NCI-H2227 (cell line): ENCODE results near the gene WNT6.

Experiments used
- DNase-seq: peaks from one replicate; lab custom pipeline; 2025; ENCODE audit not compliant: unreplicated experiment; lab: John Stamatoyannopoulos, UW

The WNT6 gene

DNA sequence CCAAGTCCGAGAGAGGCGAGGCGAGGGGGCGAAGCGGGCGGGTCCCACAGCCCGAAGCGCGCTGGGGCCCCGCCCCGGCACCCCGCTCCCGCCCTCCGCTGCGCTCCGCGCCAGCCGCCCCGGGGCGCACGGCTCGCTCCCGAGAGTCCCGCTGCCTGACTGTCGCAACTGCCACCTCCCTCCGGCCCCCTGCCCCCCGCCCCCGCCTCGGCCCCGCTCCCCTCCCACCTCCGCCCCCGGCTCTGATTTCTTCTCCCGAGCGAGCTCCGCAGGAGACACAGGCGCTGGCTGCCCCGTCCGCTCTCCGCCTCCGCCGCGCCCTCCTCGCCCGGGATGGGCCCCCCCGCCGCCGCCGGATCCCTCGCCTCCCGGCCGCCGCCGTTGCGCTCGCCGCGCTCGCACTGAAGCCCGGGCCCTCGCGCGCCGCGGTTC, at the start of gene WNT6:
Gene WNT6 (plus strand): TSS at position 250 of the 432 bp plus-strand sequence. CDS start 233 bp downstream, outside the sequence.
- DNase-seq, result peak; percentile 35

DNA sequence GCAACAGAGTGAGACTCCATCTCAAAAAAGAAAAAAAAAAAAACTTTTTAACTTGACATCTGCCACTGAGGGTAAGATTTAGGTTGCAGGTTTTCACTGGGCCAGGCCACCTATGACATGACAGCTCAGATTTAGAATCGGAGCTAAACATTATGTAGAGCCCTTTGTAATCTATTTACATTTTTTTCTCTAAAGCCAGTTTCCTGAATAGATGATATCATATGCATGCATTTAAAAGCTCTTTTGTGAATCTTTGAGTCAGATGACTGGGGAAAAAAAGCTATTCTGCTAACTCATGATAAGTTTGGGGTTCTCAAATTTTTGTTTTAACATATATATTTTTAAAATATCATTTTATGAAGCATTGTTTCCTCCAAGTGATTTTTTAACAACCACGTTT, 49.3 kb upstream of the WNT6 start:
- no peak for DNase-seq

DNA sequence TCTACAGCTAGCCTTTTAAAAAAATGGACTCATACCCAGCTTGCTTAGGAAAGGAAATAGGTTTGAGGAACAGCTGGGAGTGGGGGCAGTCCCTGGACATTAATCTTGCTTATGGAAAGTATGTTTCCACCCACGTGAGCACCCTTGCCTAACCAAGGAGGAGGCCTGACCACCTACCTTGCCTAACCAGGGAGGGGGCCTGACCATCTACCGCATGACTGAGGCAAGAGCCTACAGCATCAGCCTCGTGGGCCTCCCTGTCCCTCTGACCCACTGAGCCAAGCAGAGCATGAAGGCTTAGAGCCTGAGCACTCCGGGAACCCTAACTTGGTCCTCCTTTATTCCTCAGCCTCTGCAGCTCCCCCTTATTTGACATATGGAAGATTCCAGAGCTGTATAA, 48.2 kb upstream of the WNT6 start:
- DNase-seq, result no peak

DNA sequence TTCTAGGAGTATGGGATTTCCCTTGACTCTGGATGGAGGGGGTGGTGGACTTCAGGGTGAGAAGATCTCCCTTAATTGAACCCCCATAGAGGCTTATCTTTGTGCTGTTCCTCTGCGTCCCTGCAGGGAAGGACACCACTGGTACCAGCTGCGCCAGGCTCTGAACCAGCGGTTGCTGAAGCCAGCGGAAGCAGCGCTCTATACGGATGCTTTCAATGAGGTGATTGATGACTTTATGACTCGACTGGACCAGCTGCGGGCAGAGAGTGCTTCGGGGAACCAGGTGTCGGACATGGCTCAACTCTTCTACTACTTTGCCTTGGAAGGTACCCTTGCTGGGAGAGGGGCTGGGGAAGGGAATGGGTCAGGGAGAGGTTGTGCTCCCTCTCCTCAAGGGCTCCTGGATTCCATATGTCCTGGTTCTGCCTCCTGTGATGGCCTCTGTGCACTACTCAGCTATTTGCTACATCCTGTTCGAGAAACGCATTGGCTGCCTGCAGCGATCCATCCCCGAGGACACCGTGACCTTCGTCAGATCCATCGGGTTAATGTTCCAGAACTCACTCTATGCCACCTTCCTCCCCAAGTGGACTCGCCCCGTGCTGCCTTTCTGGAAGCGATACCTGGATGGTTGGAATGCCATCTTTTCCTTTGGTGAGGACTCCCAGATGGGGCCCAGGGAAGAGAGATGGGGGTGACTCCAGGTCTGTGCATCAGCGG, 47.3 kb upstream of the WNT6 start:
- no peak for DNase-seq

DNA sequence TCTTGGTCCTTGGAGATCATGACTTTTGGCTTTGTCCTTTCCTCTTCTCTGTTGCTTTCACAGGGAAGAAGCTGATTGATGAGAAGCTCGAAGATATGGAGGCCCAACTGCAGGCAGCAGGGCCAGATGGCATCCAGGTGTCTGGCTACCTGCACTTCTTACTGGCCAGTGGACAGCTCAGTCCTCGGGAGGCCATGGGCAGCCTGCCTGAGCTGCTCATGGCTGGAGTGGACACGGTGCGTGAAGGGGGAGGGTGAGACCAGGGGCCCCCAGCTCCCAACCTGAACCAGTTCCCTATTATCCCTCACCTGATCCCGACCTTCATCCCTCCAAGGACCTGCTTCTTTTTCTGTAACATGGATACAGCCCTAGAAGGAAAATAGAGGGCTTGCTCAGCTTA, 46.7 kb upstream of the WNT6 start:
- DNase-seq, result no peak

DNA sequence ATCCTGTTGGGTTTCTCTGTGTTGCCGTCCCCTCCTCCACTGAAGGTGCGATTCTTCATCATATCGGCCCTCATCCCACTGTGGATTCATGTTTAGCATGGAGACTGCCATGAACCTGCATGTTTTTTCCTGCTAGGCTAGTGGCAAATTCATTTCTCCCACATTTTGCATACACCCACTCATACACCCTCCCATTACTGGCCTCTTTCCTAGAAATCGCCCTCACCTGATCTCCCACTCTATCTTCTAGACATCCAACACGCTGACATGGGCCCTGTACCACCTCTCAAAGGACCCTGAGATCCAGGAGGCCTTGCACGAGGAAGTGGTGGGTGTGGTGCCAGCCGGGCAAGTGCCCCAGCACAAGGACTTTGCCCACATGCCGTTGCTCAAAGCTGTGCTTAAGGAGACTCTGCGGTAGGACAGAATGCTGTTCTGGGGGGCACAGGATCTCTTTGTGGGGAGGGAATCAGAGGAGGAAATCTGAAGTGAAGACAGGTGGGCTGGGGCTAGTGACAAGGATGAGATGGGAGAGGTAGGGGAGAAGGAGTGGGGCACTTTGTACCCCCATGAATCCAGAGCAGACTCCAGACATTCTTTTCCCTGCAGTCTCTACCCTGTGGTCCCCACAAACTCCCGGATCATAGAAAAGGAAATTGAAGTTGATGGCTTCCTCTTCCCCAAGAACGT, 45.7 kb upstream of the WNT6 start:
- DNase-seq, result no peak

DNA sequence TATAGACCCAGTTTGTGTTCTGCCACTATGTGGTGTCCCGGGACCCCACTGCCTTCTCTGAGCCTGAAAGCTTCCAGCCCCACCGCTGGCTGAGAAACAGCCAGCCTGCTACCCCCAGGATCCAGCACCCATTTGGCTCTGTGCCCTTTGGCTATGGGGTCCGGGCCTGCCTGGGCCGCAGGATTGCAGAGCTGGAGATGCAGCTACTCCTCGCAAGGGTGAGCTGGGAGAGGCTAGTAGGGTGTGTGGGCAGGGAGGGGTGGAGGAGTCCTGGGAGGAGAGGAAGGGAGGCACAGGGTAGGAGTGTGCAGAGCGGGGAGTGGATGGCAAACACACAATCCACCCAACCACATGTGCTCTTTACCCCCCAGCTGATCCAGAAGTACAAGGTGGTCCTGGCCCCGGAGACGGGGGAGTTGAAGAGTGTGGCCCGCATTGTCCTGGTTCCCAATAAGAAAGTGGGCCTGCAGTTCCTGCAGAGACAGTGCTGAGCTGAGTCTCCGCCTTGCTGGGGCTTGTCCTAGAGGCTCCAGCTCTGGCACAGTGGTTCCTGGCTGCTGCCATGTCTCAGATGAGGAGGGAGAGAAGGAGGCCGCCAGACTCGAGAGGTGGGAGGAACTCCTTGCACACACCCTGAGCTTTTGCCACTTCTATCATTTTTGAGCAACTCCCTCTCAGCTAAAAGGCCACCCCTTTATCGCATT, 44.9 kb upstream of the WNT6 start:
- no peak for DNase-seq

DNA sequence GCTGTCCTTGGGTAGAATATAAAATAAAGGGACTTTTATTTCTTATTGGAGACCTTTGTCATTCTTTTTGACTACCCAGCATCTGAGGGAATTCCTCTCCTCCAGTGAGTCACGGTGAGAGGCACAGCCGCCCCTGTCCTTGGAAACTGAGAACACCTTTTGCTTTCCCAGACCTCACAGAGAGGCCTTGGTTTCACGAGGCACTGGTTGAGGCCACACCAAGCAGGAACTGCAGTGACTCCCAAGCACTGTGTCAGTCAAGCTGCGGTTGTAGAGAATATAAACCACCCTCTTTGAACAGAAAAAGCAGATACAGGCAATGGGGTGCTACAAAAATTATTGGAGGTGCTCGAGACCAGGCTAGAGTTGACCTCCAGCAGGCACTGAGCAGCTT, 44.4 kb upstream of the WNT6 start:
- DNase-seq, result no peak

DNA sequence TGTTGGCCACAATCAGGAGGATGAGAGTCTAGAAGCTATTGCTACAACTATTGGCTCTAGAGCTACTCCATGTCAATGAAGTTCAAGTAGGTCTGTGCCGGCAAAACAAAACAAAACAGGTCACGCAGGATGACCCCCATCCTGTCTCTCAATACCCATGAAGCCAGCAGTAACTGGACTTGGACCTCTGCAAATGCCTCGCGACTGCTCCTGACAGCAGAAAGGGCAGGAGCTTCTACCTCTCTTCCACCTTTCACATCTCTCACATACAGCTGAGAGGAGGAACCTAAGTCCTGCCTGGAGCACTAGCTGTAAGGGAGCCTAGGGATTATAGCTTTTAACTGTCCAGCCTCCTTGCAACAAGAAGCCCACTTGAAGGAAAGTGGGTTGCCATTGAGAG, 44.0 kb upstream of the WNT6 start:
- DNase-seq, result no peak

DNA sequence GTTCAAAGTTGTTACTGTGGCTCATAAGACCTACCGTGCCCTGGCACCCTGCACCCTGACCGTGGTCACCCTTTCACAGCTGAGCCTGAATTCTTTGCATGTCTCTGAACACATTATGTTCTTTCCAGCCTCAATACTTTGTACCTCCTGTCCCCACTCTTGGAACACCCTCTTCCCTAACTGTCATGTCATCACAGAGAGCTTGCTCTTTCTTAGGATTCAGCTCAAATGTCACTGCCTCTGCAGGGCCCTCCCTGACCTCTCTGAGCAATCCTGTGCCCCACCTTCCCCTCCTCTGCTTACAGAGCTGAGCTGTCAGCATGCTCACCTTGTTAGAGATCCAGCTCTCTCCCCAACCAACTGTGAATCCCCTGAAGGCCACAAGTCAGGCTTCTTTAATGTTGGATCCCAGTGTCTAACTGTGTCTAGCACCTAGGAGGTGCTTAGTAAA, 43.0 kb upstream of the WNT6 start:
- DNase-seq, result no peak

DNA sequence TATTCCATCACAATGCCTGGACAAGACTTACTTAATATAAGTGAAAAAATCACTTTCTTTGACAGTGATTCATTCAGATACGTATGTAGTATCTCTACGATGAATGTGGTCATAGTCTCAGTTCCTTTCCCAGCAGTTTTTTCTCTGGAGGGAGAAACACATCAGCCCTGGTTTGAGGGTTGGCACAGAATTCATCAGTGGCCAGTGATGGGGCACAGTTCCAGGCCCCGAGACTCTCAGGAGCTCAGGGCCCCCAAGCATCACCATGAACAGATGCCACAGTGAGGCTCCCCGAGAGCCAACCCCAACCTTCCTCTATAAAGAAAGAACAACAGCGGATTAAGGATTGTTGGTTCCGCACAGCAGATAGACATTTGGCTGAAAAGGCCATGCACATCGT, 40.5 kb upstream of the WNT6 start:
- DNase-seq, result no peak

DNA sequence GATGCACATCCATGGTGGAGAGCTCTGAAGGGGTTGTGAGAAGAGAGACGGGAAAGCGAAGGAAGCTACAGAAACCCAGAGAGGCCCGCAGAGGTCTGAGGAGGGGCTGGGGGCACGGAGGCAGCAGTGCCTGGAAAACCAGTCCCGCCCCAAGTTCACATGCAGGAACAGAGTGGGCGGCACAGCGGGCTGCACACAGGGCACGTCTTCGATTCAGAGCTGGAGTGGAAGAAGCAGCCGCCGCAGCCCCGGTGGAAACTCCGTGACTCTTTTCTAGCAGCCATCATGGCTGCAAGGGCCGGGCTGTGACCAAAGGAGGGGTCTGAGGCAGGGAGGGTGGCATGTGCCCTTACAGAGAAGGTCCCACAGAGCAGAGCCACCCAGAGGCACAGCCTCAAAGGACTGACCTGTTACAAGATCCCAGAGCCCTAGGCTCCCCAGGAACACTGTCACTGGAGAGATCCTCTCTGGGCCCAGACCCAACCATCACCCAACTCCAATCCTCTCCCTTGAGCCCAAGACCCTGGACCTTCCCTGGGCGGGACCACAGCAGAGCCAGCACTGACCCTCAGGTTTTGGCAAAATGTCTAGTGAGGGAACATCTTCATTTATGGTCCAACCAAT, 38.7 kb upstream of the WNT6 start:
- DNase-seq, result no peak

DNA sequence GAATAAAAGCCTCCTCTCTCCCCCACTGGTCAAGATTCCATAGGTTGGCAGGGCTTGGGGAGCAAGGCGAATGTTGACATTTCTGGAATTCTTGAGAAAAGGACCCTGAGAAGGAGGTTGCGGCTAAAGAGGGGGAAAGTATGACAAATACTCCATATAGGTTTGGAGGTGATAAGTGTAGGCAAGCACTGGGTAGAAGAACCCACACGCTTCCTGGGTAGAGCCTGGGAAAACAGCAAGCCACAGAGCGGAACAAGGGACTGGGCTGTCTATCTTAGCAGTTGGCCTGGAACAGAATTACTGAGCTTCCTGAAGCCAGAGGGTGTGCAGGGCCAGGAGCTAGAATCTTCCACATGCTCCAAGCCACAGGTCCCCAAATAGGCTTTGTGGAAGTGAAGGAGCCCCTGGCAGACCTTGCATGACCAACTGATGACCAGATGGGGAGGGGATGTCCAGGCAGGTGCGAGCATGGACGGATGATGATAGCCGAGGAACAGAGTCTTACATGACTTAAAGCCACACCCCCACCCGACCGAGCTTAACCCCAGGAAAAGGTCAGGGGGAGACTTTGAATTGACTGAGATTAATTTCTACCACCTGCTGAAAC, 37.9 kb upstream of the WNT6 start:
- DNase-seq, result no peak

DNA sequence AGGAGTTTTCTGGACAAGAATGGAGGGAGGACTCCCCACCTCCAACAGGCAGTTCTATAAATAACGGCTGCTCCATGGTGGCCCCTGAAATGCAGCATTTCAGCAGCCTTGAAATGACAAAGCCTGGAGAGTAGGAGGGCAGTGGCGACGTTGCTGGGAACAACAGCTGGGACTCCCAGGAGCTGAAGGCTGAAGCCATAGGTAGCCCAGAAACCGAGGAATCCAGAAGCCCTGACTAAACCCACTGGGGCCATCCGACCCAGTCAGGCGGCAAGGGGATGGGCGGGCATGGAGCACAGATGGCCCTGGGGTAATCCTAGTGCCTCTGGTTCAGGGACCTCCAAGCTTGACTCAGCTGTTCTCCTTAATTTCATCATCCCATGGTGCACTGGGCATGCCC, 37.0 kb upstream of the WNT6 start:
- no peak for DNase-seq

DNA sequence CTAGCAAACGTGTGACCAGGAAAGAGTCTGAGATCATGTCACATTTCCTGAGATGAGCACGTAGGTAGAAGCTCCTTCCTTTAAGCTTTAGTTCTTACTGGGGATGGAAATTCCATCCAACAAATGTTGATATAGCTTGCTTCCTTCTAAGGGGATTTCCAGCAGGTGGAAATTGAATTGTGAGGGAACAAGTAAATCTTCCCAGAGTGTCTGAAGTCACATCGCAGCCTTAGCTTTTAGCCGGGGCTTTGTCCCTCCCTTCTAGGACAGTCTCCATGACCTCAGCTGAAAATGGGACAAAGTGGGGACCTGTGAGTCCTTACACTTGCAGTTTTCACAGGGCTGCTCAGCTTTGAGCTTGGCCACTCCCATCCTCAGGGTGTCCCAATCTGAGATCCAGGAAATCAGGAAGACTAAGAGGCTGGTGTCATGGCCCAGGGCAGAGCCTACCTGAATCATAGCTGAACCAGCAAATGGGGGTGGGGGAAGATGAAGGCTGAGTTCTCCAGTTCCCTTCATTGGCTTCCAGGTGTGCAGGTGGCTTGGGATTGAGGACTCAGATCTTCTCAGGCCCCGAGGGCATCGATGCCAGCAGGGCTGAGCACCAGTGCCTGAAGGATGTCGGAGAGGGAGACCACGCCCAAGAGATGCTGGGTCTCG, 36.3 kb upstream of the WNT6 start:
- no peak for DNase-seq

DNA sequence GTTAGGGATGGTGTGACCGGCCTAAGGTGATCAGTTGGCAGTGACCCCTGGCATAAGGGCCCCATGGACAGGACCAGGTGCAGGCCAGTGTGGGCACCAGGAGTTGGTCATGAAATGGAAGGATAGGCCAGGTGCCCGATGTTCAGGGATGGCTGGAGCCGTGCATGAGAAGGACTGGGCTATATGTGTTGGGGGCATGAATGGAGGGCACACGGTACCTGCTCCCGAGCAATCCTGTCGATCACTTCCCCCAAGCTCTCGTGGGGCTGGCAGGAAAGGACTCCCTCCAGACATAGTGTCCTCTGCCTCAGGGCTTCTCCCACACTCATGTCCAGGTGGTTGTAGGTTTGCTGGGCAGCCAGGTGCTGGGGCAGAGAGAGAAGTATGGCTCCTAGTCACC, 35.6 kb upstream of the WNT6 start:
- DNase-seq, result no peak

DNA sequence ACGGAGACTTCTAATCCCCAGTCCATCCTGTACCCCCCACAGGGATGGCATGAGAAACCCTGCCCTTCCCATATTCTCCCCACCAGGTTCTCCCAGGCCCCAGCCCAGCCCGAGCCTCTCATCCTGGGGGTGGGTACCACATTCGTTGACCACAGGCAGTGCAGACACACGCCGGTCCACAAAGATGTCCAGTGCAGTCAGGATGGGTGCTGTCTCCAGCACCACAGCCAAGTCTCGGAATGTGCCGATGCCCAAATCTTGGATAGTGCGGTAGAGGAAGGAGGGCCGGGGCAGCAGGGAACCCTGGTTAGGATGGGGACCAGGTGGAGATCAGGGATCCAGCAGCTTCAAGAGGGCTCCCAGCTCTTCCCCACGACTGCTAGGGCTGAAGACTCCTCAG, 32.8 kb upstream of the WNT6 start:
- DNase-seq, result no peak

DNA sequence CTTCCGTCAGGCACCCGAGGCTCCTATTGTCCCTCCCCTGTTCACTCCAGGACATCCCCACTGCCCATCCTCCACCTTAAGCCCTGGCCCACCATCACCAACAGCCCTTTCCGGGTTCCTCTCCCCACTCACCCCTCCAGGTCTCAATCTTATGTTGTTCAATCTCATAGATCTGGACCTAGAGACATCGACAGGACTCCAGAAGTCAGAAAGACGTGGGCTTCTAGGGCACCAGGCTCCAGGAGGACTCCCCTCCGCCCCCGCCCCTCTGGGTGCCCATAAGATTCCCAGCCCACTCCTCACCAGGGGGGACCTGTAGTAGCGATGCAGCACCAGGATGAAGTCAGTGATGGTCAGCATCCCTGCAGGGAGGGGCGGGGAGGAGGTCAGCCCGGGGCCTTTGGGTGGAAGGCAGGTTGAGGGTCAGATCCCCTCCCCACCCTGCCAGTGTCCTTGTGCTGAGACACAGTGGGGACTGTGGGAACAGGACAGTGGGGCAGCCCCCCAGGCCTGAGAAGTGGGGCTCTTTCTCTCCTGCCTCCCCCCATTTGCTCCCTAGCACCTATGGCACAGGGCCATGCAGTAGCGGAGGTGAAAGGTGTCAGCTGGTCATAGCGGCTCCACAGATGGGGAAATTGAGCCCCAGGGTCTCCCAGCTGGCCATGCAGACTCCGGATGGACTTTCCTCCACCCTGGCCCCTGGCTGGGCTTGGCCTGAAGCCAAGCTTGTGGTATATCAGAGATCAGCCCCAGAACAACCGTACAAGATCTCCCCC, 31.7 kb upstream of the WNT6 start:
- no peak for DNase-seq

DNA sequence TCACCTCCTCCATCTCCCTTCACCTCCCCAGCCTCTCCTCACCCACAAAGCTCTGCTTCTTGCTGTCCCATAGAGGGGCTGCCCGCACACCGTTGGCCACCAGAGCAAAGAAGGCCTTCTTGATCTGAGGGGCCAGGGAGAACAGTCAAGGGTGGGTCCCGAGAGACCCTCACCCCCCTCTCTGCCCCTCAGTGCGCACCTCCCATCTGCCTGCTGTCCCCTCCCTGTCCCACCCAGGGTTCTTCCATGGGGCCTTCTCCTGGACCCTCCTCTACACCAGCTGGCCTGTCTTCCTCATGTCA, 31.2 kb upstream of the WNT6 start:
- DNase-seq, result no peak

DNA sequence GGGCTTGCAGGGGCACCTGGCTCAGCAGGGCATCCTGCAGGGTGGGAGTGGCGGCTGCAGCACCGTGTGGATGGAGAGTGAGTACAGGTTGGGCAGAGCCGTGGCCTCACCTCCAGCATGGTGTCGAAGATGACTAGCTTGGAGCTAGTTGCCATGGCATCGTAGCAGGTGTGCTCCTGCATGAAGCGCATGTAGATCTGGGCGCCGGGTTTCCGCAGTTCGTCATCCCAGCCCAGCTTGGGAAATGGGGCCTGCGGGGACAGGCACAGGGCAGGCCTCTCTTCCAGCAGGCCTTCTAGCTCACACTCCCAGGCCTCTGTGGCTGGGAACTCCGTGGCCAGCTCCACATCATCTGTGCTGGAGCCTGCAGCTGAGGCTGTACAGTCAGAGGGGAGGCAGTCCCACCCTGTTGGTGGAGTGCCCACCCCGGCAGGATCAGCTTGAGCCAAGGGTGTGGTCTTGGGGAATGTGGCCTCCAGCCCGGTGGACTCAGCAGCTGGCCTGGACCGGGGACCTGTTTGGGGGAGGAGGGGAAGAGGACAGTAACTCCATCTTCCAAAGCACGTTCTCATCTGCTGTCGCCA, 29.6 kb upstream of the WNT6 start:
- peak; percentile 47 for DNase-seq
